Right cardiac atrium (tissue), 5 donors: Measurements from ENCODE around the gene OXER1. TPM values are rescaled to one million over a fixed set of nuclear protein-coding genes. Genes with fewer than 3 reads are reported as not detected.
"Not testable (repeated sequence)": the region's sequence is repeated elsewhere in the genome, so short reads cannot be mapped to it uniquely, and the experiment has no call there.

Experiments used
- ATAC-seq, 2 donors: fragments of 200-7000 bp; cut with Tn5 transposase; one replicate each; pipeline versions ENCODE4 v1.8.0 to v1.9.1; 2020; ENCODE audit warnings: moderate library complexity in 2 of 2, mild to moderate bottlenecking in 1 of 2
- DNase-seq, 3 donors: peaks; one replicate each; pipeline ENCODE4 v3.0.0-alpha.2; 2020
- H3K27ac ChIP-seq: one replicate; pipeline ENCODE4 v1.5.1; 2013; ENCODE audit warnings: mild to moderate bottlenecking, low read length, control low read depth, moderate library complexity
- H3K27me3 ChIP-seq: one replicate; pipeline ENCODE4 v1.6.1; 2013; ENCODE audit not compliant: control insufficient read depth, insufficient read depth
- H3K4me1 ChIP-seq: one replicate; pipeline ENCODE4 v1.6.1; 2013; ENCODE audit warnings: low read length; ENCODE audit not compliant: control insufficient read depth, insufficient read depth
- H3K4me3 ChIP-seq: one replicate; pipeline ENCODE4 v1.5.1; 2013; ENCODE audit warnings: low read length, control low read depth
- H3K9me3 ChIP-seq: one replicate; pipeline ENCODE4 v1.6.1; 2013; ENCODE audit warnings: low read length; ENCODE audit not compliant: control insufficient read depth
- WGBS: extraction: QIAGEN DNeasy Blood & Tissue Kit; methylation state at CpG from one replicate; pipeline ENCODE4 v1.1.7; 2013; 5-methylcytosine and 5-hydroxymethylcytosine counted together
- intact Hi-C, 4 donors: fragments of 100-400 bp; cut with DNase I; formaldehyde crosslinking; loops; one replicate each; pipeline versions ENCODE4 v1.11.0 to v1.14.0; 2022 to 2023
- polyA plus RNA-seq: library from polyadenylated mRNA; stranded (reverse); fragments of 200-250 nt; gene quantifications from one replicate; pipeline ENCODE4 v1.2.3, GENCODE V29; 2013
- total RNA-seq, 4 donors: library from RNA; stranded (reverse); fragmentation: NEBNext Ultra II Directional; extraction: Animal tissue kit (Norgen Biotek cat#: 25700); gene quantifications; one replicate each; pipeline ENCODE4 v1.2.1, GENCODE V29; 2021
- donor health status: healthy with polysubstance abuse.
- donor health status: DM: no; HTN: yes; CAD: no.
- donor health status: DM: no; HTN: no; CAD: no.
- donor health status: DM: no; HTN: yes; CAD: no; lungs with severe emphysema.
- donor health status: DM: yes; HTN: yes; CAD: no.

OXER1 gene
- total and polyA plus RNA-seq, 5 donors = 0.66 to 1.6 (median 0.70) TPM

DNA sequence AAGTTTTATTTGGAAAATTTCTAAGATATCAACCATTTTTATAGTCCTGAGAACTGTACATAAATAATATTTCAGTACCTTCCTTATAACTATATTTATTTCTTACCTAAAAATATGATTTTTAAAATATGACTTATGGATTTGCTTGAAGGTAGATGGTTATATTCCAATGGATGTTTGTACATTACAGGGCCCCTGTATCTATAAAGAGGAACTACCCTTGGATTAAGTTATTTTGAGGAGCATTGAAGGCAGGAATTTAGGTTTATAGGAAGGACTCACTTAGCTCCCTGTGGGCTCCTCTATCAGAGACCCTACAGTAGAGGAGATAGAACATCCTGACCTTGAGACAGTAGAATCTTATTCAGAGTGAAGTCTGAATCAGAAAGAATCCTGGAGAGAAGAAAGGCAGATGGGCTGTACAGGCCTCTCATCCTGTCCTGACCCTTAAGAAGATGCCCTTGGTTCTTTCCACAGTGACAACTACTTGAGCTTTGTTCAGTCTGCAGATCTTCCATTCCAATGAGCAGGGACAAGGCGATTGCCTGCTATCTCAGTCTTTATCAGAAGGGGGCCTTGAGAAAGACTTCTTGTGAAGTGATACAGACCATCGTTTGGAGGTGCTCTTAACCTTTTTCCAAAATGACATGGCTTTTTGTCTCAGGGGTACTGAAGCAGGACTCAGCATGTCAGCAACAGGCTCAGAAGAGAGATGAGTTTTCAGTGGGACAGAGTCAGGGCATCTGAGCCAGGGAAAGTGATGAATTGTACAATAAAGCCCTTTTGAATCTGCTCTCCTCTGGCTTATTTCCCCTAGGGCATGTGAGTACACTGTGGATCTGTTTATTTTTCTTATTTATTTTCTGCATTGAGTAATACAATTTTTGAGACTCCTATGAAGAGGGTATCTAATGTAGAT is 20.9 kb downstream of the OXER1 start:
- no peaks in the 10 kb centered on the region for H3K4me1 ChIP-seq
- no peaks in the 10 kb centered on the region for H3K9me3 ChIP-seq
- no peaks in the 10 kb centered on the region for H3K27me3 ChIP-seq
- H3K27ac ChIP-seq = no peak overlapping the region
- ATAC-seq = no peak
- intact Hi-C loops = no loop called here
- 75% methylated on average over 2 of the region's 2 CpGs for WGBS
- H3K4me3 ChIP-seq = no peak overlapping the region
- DNase-seq = no peak

DNA sequence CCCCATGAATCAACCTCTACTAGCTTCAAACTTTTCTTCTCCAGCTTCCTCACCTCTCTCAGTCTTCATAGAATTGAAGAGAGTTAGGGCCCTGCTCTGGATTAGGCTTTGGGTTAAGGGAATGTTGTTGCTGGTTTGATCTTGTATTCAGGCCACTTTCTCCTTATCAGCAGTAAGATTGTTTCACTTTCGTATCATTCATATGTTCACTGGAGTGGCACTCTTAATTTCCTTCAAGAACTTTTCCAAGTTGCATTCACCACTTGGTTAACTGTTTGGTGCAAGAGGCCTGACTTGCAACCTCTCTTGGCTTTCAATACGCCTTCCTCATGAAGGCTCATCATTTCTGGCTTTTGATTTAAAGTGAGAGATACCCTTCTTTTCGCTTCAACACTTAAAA is 22.8 kb downstream of the OXER1 start:
- no peak overlapping the region for H3K4me3 ChIP-seq
- no peak overlapping the region for H3K27ac ChIP-seq
- WGBS = 79% methylated on average over 3 of the region's 3 CpGs
- ATAC-seq (no peak), DNase-seq (no peak)
- no peaks in the 10 kb centered on the region for H3K27me3 ChIP-seq
- H3K9me3 ChIP-seq = no peaks in the 10 kb centered on the region
- intact Hi-C loops = no loop called here
- no peaks in the 10 kb centered on the region for H3K4me1 ChIP-seq

DNA sequence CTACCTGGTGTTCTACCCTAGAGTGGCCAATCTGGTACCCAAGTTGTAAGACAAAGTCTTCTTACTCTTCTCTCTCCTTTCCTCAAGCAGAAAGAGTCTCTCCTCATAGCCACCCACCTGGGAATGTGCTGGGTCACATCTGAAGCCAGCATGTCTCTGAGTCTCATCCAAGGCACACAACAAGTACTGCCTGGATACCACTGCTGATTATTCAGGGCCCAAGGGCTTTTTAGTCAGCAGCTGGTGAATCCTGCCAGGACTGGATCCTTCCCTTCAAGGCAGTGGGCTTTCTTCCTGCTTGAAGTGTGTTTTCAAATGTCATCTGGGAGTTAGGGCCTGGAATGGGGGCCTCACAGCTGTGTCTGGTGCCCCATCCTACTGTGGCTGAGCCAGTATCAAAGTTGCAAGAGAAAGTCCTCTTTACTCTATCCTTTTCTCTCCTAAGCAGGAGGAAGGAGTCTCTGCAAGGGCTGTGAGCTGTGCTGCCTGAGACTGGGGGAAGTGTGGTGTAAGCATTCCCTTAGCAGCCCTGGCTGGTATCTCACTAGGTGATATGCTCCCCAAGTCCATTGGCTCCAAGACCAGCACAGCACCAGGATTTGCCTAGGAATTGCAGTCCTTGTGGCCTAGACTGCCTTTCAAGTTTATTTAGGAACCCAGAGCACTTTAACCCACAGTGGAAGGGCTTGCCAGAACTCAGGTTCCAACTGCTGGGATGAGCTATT is 27.2 kb downstream of the OXER1 start:
- Histone ChIP-seq H3K27me3 (no peaks in the 10 kb centered on the region), H3K4me3 (no peak overlapping the region), H3K27ac (no peak overlapping the region), H3K4me1 (no peaks in the 10 kb centered on the region), H3K9me3 (no peaks in the 10 kb centered on the region)
- no peak for DNase-seq
- intact Hi-C loops = no loop called here
- no peak for ATAC-seq

DNA sequence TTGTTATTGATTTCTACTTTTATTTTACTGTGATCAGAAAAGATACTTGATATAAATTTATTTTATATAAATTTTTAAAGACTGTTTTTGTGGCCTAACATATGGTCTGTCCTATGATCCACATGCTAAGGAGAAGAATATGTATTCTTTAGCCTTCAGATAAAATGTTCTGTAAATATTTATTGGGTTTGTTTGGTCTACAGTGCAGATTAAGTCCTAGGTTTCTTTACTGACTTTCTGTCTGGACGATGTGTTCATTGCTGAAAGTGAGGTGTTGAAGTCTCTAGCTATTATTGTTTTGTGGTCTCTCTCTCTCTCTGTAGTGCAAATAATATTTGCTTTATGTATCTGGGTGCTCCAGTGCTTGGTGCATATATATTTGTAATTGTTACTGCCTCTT is 30.1 kb downstream of the OXER1 start:
- Histone ChIP-seq H3K9me3 (no peaks in the 10 kb centered on the region), H3K4me1 (no peaks in the 10 kb centered on the region), H3K27ac (no peak overlapping the region), H3K27me3 (no peaks in the 10 kb centered on the region), H3K4me3 (no peak overlapping the region)
- intact Hi-C loops = no loop called here
- WGBS = 96% methylated on average over 1 of the region's 1 CpG
- ATAC-seq (no peak), DNase-seq (no peak)

DNA sequence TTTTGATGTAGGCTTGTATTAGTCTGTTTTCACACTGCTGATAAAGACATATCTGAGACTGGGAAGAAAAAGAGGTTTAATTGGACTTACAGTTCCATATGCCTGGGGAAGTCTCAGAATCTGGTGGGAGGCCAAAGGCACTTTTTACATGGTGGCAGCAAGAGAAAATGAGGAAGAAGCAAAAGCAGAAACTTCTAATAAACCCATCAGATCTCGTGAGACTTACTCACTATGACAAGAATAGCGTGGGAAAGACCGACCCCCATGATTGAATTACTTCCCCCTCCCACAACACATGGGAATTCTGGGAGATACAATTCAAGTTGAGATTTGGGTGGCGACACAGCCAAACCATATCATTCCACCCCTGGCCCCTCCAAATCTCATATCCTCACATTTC is 32.6 kb downstream of the OXER1 start:
- H3K4me1 ChIP-seq, H3K27ac ChIP-seq, H3K27me3 ChIP-seq, DNase-seq, H3K9me3 ChIP-seq, H3K4me3 ChIP-seq, intact Hi-C loops, ATAC-seq: not testable (repeated sequence)
- WGBS = 95% methylated on average over 4 of the region's 4 CpGs

DNA sequence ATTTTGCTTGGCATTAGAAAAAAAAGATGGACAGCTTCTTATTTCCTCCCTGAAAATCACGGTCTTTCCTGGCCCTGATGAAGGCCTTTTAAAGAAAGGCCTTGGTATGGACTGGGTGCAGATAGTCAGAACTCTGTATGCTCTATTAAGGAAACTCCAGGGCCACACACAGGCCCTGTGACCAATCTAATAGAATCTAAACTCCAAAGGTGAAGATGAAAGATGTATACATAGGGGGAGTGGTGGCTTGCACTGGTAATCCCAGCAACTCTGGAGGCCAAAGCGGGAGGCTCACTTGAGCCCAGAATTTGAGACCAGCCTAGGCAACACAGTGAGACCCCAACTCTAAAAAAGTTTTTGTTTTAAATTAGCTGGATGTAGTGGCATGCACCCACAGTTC is 37.3 kb downstream of the OXER1 start:
- H3K27ac ChIP-seq = no peak overlapping the region
- no peak overlapping the region for H3K4me3 ChIP-seq
- H3K9me3 ChIP-seq = no peaks in the 10 kb centered on the region
- ATAC-seq = no peak
- H3K27me3 ChIP-seq = no peaks in the 10 kb centered on the region
- intact Hi-C loops = no loop called here
- DNase-seq = no peak
- WGBS = 93% methylated on average over 2 of the region's 2 CpGs
- H3K4me1 ChIP-seq = no peaks in the 10 kb centered on the region

DNA sequence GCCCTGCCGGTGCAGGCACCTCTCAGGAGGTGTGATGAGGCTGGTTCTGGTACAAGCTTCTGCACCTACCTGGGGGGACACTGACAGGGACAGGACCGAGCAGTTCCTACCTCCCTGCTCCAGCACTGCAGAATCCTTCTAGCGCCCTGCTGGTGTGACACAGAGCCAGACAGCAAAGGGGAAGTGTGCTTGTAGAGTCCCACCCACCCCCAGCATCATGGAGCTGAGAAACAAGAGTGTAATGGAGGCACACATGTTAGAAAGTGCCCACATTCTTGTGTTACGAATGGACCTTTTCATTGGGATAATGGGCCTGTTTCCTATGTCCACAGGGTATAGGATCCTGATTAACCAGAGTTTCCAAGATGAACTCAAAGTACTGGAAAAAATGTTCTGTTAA is 38.3 kb downstream of the OXER1 start:
- ATAC-seq (no peak), DNase-seq (peak in 1 of 3 donors; percentile 33)
- Histone ChIP-seq H3K27ac (no peak overlapping the region), H3K27me3 (no peaks in the 10 kb centered on the region), H3K4me3 (no peak overlapping the region), H3K9me3 (no peaks in the 10 kb centered on the region), H3K4me1 (no peaks in the 10 kb centered on the region)
- intact Hi-C loops = no loop called here
- 87% methylated on average over 4 of the region's 4 CpGs for WGBS

DNA sequence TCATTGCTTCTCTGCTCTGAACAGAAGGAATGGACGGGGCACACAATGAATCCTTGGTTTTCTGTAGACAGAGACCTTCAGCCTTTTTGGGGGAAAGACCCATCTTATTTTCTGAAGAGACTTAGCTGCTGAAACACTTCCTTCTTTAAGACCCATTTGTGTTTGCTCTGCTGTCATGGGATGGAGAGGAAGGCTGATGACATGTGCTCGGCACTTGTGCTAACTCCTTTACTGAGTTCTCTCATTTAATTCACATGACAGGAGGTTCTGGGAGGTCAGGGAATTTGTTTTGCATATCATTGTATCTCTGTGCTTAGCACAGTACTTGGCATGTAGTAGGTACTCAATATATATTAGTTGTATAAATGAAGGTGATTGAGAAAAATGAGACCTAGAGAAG is 39.0 kb downstream of the OXER1 start:
- no peak for ATAC-seq
- WGBS = 91% methylated on average over 2 of the region's 2 CpGs

DNA sequence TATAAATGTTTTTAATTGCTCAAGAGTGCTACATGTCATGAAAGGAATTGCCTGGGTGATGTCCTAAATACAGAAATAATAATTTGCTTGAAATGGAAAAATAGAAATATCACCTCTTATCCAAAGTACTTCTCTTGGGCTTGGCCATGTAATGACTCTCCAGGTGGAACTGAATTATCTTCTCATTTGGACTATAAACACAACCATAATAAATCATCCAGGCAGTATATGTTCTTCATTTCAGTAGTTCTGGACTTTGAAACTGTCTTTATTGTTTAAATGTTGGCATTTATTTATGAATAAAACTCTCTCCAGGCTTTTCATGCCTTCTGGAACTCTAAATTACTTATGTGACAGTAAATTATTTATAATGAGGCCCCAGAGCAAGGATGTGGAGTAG is 40.5 kb downstream of the OXER1 start:
- Histone ChIP-seq H3K9me3 (no peaks in the 10 kb centered on the region), H3K27ac (no peak overlapping the region), H3K4me1 (no peaks in the 10 kb centered on the region), H3K27me3 (no peaks in the 10 kb centered on the region), H3K4me3 (no peak overlapping the region)
- no peak for ATAC-seq
- no peak for DNase-seq
- intact Hi-C loops = no loop called here

More for the DNA sequence above, 39.0 kb downstream of the OXER1 start:
- Histone ChIP-seq H3K9me3 (no peaks in the 10 kb centered on the region), H3K27ac (no peak overlapping the region), H3K4me3 (no peak overlapping the region), H3K27me3 (no peaks in the 10 kb centered on the region), H3K4me1 (no peaks in the 10 kb centered on the region)
- intact Hi-C loops = no loop called here
- DNase-seq = no peak

DNA sequence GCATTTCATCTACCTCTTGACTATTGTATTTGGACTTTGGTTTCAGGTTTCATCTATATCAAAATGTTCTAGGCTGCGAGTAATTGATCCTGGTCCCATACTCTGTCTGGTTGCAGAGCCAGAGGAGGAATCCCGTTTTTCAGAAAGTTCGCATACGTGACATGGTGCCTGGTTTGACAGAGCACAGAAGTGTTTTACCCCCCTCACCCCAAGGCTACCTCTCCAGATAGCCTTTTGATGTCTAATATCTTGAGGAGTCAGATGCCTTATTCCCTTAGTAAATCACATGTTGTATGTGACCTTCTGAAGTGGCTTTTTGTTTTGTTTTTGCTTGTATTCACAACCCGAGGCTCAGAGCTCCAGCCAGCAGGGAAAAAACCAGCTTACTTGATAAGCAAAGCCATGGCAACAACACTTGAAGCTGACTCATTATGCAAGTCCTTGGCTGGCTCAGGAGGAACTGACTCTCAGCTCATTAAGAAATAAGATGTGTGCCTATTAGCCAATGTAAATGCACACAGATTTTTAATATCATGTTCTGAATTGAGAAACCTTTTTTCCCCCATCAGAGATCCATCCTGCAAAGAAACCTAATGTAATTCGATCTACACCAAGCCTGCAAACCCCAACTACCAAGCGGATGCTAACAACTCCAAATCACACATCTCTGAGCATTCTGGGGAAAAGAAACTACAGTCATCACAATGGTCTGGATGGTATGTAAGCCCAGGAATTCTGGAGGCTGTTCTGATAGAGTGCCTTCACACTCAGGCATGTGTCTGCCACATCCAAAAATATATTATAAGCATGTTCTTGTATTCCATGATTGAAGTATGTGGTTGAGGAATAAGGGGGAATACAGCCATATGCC is 41.4 kb downstream of the OXER1 start:
- ATAC-seq (peak; percentile 90 to 95), DNase-seq (peak; percentile 55 to 80 (median 69))
- no peak overlapping the region for H3K4me3 ChIP-seq
- no peaks in the 10 kb centered on the region for H3K9me3 ChIP-seq
- 48% methylated on average over 7 of the region's 7 CpGs for WGBS
- no peak overlapping the region for H3K27ac ChIP-seq
- intact Hi-C loops = no loop called here
- no peaks in the 10 kb centered on the region for H3K27me3 ChIP-seq
- H3K4me1 ChIP-seq = no peaks in the 10 kb centered on the region

DNA sequence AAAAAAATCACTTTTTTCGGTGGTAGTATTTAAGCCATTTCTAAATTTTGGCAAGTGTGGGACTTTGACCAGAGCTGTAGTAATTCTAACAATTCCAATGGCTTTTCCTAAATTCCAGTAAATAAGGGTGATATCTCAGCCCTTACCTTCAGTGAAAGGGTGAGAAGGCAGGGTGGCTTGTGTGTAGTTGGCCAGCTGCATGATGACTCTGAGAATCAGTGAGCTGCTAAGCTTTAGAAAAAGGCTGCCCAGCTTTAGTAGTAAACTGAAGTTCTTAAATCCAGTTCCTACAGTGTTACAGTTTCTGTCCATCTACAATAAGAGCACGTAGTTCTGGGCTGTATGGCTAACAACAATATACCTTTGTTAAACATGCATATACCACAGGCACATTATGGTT is 42.0 kb downstream of the OXER1 start:
- Histone ChIP-seq H3K9me3 (no peaks in the 10 kb centered on the region), H3K4me1 (no peaks in the 10 kb centered on the region), H3K27me3 (no peaks in the 10 kb centered on the region), H3K4me3 (no peak overlapping the region), H3K27ac (no peak overlapping the region)
- WGBS = 74% methylated on average over 2 of the region's 2 CpGs
- no peak for DNase-seq
- peak in 1 of 2 donors; percentile 9 for ATAC-seq
- intact Hi-C loops = no loop called here
